GM21529 (cell line): Measurements from ENCODE around the gene SAMD4B.
"Not testable (repeated sequence)": the region's sequence is repeated elsewhere in the genome, so short reads cannot be mapped to it uniquely, and the experiment has no call there.

Experiments used
- ATAC-seq: cut with Tn5 transposase; IDR thresholded peaks from one replicate; pipeline ENCODE4 v1.9.1; 2021; ENCODE audit not compliant: unreplicated experiment

SAMD4B gene

GRCh38 chr19:39341719-39342604 is at the start of gene SAMD4B:
SAMD4B (plus strand) TSS chr19:39342421; CDS start chr19:39356894, 14,473 bp downstream.
- peak; percentile 81 for ATAC-seq

GRCh38 chr19:39293394-39293793 is 48.8 kb upstream of the SAMD4B start:
- ATAC-seq = no peak

- no peak for ATAC-seq
Measured at GRCh38 chr19:39296055-39296645, 46.1 kb upstream of the SAMD4B start, which contains the start of gene IFNL1. IFNL1 (plus strand) TSS chr19:39296407; CDS start chr19:39296422, 15 bp downstream.

GRCh38 chr19:39296906-39297305 is 45.3 kb upstream of the SAMD4B start:
- no peak for ATAC-seq

- no peak for ATAC-seq
Measured at GRCh38 chr19:39297931-39298634, 44.1 kb upstream of the SAMD4B start.

- no peak for ATAC-seq
Measured at GRCh38 chr19:39299404-39299803, 42.8 kb upstream of the SAMD4B start.

GRCh38 chr19:39299832-39300231 is 42.4 kb upstream of the SAMD4B start:
- no peak for ATAC-seq

- ATAC-seq = no peak
Measured at GRCh38 chr19:39301021-39301420, 41.2 kb upstream of the SAMD4B start.

GRCh38 chr19:39301562-39301961 is 40.7 kb upstream of the SAMD4B start:
- ATAC-seq = no peak

GRCh38 chr19:39303373-39304184 is 38.6 kb upstream of the SAMD4B start:
- no peak for ATAC-seq

- ATAC-seq = no peak
Measured at GRCh38 chr19:39304185-39304513, 38.1 kb upstream of the SAMD4B start.

GRCh38 chr19:39304701-39305571 is 37.3 kb upstream of the SAMD4B start:
- no peak for ATAC-seq

- no peak for ATAC-seq
Measured at GRCh38 chr19:39306075-39306474, 36.1 kb upstream of the SAMD4B start.

GRCh38 chr19:39307046-39307821 is 35.0 kb upstream of the SAMD4B start:
- ATAC-seq = no peak

- ATAC-seq = no peak
Measured at GRCh38 chr19:39307822-39308530, 34.2 kb upstream of the SAMD4B start.

GRCh38 chr19:39308531-39309304 is 33.5 kb upstream of the SAMD4B start:
- ATAC-seq = no peak

- not testable (repeated sequence) for ATAC-seq
Measured at GRCh38 chr19:39309305-39309670, 32.9 kb upstream of the SAMD4B start.
